HEK293T (cell line): Measurements from ENCODE around the gene TRDMT1.

Experiments used
- ARNT ChIP-seq: fragments of 450-650 bp; IDR thresholded peaks from 2 replicates; pipeline ENCODE4 v1.6.1; 2017; ENCODE audit warnings: mild to moderate bottlenecking
- BHLHE40 ChIP-seq: fragments of 450-650 bp; IDR thresholded peaks from 2 replicates; pipeline ENCODE4 v1.6.1; 2016; ENCODE audit warnings: mild to moderate bottlenecking, moderate library complexity, borderline replicate concordance
- FOXA1 ChIP-seq: fragments of 450-650 bp; IDR thresholded peaks from 2 replicates; pipeline ENCODE4 v1.6.1; 2016; ENCODE audit warnings: mild to moderate bottlenecking
- FOXM1 ChIP-seq: fragments of 450-650 bp; IDR thresholded peaks from 2 replicates; pipeline ENCODE4 v1.6.1; 2017; ENCODE audit warnings: mild to moderate bottlenecking, borderline replicate concordance
- HDGF ChIP-seq: fragments of 450-650 bp; IDR thresholded peaks from 2 replicates; pipeline ENCODE4 v1.6.1; 2017; ENCODE audit warnings: antibody characterized with exemption, borderline replicate concordance
- PKNOX1 ChIP-seq: fragments of 450-650 bp; IDR thresholded peaks from 2 replicates; pipeline ENCODE4 v1.6.1; 2016
- SP1 ChIP-seq: fragments of 450-650 bp; IDR thresholded peaks from 2 replicates; pipeline ENCODE4 v1.6.1; 2017
- SUZ12 ChIP-seq: fragments of 450-650 bp; IDR thresholded peaks from 2 replicates; pipeline ENCODE4 v1.6.1; 2016; ENCODE audit warnings: mild to moderate bottlenecking
- TARDBP ChIP-seq: fragments of 450-650 bp; IDR thresholded peaks from 2 replicates; pipeline ENCODE4 v1.6.1; 2016

- TF ChIP-seq FOXM1 (no peak), SP1 (no peak), BHLHE40 (no peak), ARNT (no peak), PKNOX1 (no peak), SUZ12 (no peak), TARDBP (no peak), FOXA1 (no peak), HDGF (no peak)
Observed at GRCh38 chr10:17241611-17242333, 40.3 kb upstream of the TRDMT1 start.
